Measurements from ENCODE around the gene NKD1.
A peak's percentile ranks its signal among the peaks of the same experiment; 100 is the strongest.

NKD1 gene

DNA sequence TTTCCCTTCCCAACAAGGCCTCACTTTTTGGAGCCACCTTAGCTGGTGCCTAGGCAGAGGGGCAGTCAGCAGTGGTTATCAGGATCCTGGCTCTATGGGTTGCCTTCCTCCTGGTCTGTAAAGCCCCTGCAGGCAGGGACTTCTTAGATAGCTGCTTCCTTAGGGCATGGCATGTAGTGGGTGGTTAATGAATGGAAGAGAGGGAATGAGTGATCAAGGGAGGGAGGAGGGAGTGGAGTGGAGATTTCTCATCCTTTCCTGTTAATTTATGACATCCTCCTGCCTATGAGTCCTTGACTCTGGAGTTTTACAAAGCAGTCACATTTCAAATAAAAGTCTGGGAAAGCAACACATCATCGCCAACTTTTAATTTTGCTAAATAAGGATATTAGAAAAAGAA is 92.2 kb downstream of the NKD1 start:
- no peak for DNase-seq

DNA sequence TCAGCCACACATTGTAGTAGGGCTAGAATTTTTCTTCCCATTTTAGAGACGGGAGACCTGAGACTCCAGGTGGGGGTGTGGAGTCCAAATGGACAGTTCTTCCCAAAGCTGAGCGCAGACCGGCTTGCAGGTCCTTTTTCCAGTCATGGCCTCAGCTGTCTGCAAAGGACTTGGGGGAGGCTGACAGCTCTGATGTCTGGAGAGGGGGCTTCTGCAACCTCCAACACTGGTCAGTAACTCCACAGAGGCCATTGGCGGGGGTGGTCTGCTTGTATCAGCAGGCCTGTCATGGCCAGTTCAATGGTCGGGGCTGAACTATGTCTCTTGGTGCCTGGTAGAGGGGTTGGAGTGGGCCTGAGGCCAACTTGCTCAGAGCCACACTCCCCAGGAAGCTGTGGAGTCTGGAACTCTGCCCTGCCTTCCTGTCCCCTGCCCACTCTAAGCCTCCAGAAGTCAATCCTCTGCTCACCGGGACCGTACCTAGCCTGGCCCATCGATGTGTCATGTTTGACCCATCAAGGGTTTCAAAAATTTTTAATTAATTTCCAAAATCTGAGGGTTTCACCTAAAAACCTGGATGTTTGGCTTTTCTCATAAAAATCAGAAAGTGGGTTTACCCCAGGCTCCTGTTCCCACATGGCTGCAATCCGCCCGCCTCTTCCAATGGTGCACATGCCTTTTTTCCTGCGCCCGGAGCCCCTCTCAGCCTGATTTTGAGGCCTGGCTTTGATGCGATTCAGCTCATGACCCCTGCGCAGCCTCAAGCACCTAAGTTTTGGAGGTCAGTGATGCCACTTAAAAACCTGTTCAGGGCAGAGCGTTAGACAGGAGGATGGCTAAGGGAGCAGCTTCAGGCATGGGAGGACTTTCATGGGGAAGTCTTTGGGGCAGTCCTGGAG is 93.0 kb downstream of the NKD1 start:
- DNase-seq, result no peak

DNA sequence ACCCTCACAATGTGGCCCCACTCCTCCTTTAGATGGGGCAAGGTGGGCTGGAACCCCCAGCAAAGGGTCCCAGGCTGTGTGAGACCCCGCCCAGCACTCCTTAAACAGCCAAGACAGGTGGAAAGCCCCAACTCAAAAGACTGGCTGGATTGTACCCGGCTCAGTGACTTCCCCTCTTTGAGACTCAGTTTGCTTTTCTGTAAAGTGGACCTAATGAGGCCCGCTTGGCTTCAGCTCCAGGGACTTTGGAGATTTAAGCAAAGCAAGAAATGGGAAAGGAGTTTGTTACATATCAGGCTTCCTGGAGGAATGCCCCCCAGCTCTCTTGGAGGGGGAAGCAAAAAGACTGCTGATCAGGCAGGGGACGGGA is 93.6 kb downstream of the NKD1 start:
- no peak for DNase-seq

DNA sequence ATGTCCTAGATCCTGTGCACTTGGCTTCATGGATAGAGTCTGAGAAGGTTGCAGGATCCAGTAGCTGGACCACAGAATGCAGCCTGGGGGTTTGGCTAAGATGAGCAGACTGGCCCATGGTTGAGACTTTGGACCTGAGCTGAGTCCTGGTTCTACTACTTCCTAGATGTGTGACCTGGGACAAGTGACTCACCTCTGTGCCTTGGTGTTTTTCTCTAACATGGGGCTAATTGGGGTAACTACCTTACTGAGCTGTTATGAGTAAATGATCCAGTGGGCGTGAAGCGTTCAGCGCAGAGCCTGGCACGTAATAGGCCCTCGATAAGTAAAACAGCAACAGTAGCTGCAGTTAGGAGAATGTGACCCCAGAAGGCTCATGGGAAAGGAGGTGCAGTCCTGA is 94.2 kb downstream of the NKD1 start:
- no peak for DNase-seq

DNA sequence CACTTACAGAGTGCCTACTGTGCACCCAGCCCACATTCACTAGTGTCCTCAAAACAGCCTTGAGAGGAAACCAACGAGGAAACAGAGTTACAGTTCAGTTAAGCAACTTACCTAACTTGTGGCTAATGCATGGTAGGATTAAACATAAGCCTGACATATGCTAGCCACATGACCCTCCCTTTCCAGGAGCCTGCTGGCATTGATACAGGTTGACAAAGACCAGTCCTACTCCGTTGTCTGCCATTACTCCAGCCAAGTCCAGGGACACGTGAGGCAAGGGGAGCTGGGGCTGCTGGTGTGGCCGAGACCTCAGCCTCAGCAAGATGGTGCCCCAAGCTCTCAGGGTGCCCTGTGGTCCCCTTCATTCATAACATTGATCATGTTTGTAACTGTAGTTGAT is 95.0 kb downstream of the NKD1 start:
- DNase-seq, result no peak

DNA sequence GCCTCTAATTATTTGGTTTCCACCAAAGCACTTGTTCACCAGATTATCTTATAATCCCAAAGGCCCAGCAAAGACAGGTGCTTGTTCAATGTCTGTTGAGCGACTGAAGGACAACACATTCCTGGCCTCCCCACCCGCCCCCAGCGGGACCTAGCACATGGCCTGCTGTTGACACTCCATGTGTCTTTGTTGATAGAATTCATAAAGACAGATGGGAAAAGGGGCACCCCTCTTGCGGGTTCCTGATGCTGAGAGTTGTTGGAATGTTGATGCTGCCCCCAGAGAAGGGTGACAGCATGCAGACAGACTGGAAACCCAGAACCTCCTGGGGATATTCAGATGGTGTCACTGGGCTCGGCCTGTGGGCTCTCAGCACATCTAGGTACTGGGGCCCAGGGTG is 96.0 kb downstream of the NKD1 start:
- no peak for DNase-seq

DNA sequence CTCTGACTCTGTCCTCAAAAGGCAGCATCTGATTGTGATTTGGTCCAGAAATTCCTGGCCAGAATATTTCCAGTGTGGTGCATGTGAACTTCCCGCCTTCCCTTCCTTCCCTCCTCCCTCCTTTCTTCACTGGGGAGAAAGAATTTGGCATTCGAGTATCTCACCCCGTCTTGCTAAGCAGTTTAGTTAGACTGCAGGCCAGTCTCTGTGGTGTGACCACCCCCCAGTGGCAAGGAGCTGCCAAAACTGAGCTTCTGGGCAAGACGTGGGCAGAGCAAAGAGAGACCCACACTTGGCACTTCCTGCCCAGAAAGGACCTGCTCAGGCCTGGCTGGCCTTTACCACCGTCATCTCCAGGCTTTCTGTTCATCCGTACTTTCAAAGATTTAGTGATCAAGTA is 96.5 kb downstream of the NKD1 start:
- peak in 27 of 58 donors; percentile 2 to 43 (median 11) for DNase-seq

DNA sequence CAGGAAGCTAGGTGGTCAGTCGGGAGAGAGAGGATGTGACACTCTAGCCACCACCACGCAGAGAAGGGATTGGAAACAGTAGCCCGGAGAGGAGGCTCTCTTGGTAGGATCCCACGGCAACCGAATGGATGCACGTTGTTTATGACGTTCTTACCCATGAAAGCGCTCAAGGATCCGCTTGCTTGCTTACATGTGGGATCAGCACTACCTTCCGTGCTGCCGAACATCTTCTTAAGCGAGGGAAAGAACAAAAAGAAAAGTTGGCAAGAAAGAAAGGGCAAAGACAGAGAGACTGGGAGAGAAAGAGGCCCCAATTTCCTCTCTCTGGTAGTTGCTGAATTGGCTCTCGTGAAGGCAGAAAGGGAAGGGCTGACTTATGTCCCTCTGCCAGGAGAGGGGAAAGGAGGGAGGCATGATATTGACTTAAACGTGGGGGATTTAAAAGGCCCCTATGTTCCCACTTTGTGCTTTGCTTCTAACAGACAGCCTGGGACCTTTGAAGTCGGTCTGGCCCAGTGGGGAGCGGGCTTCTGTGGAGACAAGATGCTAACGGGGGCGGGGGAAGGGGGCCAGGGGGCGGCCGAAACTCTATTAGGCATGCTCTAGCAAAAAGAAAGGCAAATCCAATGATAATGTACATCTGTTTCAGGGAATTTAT is 97.5 kb downstream of the NKD1 start:
- DNase-seq, result no peak

DNA sequence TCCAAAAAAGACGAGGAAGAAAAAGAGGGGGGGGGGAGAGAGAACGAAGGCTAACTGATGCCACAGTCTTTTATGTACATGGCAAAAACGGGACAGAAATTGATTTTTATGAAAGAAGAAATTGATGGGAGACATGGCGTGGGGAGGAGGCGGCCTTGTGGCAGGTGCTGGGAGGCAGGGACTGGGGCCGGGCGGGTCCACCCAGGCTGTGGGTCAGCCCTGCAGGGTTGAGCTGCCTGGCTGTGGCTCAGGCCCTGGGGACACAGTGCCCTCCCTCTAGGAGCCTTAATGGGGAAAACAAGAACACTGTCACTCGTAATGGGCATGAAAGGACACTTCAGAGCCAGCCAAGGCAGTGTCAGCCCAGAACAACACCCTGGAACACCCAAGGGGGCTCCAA is 98.1 kb downstream of the NKD1 start:
- no peak for DNase-seq

DNA sequence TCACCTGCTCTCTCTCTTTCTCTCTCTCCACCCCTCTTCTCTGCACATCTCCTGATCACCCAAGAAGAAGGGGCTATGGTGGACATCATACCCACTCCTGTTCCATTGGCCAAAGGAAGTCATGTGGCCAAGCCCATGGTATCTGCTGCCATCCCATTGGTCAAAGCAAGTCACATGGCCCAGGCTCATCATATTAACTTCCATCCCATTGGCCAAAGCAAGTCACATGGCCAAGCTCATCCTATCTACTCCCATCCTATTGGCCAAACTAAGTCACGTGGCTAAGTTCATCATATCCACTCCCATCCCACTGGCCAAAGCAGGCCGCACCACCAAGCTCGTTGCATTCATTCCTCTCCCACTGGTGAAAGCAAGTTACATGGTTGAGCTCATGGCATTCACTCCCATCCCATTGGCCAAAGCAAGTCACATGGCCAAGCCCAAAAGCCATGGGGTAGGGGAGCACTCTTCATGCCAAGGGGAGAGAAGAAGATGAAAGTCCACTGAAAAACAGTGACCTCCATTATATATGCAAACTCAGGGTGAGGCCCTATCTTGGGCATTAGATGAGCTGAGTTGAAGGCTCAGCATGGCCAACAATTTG is 103.7 kb downstream of the NKD1 start:
- DNase-seq, result no peak

DNA sequence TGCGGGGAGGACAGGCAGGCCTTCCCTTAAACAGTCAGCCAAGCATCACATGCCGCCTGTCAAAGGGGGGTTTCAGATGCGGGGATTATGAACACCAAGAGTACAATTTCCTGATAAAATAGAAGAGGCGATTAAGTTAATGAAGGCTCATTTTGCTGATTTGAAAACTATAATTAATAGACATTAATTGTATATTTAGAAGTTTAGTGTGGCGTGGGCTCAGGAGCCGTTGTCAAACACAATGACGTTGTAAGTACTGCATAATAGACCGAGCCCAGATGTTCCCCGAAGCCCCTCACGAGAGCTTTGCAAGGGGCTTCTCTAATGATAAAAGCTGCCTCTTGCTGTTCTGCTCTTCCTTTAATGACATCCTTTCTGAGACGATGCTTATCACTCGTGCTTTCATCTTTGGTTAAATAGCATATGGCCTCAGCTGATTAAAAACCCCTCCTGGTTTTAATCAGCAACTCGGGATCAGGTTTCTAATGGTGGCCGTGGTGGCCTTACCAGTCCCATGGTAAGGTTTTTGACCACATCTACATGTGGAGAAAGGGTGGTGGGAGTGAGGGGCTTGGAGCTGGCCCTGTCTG is 104.7 kb downstream of the NKD1 start:
- no peak for DNase-seq

DNA sequence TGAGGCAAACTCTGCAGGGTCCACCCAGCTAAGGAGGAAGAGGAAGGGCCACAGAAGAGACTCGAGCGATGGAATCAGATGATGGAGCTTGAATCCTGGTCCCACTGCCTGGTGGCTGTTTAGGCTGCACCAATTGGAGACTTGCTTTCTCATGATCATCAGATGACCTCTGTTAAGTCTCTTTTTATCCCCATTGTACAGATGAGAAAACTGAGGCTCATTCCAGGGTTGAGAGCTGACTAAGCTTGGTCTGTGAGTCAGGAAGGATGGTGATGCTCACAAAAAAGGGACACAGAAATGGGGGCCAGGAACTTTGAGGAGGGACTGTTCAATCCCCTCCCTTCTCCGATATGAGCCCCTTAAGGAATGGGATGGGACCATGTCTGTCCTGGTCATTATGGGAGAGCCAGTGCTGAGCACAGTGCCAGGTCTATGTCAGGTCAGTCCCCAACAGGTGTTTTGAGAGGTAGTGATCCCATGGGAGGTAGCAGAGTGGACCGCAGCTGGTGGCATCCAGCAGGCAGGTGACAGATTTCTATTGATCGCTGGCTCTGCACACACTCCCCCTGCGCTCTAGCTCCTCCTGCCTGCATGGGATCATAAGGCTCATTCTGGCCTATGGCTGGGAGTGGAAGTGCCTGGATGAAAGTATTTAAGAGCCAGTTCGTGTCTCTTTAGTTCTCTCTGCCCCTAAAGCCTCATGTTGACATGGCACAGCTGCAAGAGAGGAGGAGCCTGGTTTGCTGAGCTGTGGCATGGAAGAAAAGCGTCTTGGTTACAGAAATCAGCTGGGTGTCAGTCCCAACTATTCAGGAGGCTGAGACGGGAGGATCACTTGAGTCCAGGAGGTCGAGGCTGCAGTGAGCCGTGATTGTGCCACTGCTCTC is 105.7 kb downstream of the NKD1 start:
- DNase-seq, result no peak

DNA sequence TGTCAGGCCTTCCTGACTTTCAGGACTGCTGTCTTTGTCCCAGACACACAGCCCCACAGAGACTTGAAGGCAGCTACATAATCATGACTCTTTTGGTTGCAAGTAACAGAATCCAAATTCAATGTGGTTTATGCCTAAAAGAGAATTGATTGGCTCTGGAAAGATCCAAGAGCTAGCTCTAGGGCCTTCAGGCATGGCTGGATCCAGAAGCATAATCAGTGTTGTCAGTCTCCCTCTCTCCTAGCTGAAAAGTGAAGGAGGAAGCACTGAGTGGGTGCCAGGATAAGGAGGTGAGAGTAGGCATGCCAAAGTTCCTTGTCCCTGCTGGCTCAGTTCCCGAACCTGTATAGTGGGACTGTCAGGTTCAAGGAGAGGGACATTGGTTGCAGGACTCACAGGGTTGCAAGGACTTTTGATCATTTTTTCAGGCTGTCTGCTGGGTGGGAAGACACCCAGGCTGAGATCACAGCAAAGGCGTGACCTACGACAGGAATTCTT is 107.4 kb downstream of the NKD1 start:
- DNase-seq, result no peak

DNA sequence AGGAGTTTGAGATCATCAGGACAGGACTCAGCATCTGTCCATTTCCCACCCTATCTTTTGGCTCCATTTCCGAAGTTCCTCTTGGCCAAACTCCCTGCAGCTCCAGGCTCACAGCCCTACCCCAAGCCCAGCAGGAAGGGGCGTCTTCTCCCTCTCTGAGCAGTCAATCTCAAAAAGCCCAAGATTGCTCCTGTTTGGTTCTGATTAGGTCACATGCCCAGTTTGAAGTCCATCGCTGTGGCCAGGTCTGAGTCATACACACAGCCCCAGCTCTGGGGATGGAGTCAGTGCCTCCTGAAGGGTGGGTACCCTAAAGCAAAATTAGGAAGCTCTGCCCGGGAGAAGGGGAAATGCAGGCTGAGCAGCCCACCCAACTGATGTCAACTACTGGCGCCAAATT is 109.0 kb downstream of the NKD1 start:
- no peak for DNase-seq

DNA sequence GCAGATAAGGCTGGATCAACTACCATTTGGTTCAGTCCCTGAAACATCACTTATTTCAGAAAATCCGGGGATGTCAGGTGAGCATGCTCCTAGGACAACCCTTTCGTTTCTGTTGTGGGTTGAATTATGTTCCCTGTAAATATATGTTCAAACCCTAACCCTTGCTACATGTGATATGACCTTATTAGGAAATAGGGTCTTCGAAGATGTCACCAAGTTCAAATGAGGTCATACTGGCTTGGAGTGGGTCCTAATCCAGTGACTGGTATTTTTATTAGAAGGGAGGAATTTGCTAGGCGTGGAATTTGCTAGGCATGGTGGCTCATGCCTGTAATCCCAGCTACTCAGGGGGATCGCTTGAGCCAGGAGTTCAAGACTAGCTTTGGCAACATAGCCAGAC is 111.6 kb downstream of the NKD1 start:
- no peak for DNase-seq

DNA sequence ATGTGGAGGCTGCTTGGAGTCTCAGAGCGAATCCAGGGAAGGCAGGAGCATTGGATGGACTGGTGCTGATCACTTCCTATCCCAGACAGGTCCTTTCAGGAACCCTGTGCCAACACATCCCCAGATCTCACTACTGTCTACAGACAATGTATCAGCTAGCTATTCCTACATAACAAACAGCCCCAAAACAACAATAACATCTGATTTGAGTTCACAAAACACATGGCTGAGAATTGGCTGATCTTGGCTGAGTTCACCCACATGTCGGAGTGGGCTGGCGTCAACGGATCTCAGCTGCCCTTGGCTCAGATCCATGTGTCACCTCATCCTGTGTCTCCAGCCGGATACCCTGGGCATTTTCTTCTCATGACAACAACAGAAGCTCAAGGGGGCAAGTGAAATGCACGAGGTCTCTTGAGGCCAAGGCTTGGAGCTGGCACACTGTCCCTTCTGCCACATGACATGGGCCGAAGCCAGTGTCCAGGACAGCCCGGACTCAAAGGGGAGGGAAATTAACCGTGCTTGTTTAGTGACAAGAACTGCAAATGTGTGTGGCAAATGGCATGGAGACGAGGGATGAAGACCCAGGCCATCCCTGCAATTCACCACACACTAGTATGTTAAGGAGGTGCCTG is 114.2 kb downstream of the NKD1 start:
- DNase-seq, result no peak

DNA sequence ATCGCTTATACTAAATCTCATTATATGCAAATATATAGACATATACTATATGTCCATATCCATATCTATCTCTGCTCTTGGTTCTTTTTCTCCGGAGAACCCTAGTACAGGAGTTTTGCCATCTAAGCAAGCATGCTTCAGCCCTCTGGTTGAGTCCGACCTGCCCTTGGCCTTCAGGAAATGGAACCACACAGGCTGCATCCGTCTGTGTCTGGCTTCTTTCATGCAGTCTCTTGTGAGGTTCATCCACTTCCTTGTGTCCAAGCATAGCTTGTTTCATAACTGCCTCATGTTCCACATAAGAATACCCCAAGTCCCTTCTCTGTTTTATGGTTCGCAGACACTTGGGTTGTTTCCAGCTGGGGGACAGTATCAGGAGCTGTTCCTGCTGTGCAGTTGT is 116.1 kb downstream of the NKD1 start:
- DNase-seq, result peak in 1 of 58 donors; percentile 5

DNA sequence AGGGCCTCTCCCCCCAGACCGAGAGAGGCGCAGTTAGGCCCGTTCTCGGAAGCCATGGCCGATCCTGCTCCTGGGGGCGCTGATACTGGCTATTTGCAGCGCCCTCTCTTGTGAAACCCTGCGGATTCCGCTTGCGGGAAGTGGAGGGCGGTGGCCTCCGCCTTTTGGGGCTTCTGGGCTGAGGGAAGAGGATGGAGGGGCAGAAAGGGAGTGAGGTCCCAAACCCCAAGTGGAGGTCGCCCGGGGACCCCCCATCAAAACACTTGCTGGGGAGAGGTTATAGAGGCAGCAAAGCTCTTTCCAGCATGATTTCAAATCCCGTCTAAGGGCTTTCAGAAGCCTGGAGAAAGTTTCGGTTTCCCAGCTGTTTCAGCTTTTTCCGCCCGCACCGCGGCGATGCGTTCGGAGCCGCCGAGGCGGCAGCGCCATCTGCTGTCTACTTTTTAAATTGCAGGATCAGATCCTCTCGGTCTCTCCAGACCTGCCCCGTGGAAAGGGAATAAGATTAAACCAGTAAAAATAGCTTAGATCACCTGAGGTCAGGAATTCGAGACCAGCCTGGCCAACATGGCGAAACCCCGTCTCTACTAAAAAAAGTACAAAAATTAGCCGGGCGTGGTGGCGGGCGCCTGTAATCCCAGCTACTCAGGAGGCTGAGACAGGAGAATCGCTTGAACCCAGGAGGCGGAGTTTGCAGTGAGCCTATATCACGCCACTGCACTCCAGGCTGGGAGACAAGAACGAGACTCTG is 117.1 kb downstream of the NKD1 start:
- DNase-seq, result peak in 53 of 58 donors; percentile 9 to 84 (median 47)

DNA sequence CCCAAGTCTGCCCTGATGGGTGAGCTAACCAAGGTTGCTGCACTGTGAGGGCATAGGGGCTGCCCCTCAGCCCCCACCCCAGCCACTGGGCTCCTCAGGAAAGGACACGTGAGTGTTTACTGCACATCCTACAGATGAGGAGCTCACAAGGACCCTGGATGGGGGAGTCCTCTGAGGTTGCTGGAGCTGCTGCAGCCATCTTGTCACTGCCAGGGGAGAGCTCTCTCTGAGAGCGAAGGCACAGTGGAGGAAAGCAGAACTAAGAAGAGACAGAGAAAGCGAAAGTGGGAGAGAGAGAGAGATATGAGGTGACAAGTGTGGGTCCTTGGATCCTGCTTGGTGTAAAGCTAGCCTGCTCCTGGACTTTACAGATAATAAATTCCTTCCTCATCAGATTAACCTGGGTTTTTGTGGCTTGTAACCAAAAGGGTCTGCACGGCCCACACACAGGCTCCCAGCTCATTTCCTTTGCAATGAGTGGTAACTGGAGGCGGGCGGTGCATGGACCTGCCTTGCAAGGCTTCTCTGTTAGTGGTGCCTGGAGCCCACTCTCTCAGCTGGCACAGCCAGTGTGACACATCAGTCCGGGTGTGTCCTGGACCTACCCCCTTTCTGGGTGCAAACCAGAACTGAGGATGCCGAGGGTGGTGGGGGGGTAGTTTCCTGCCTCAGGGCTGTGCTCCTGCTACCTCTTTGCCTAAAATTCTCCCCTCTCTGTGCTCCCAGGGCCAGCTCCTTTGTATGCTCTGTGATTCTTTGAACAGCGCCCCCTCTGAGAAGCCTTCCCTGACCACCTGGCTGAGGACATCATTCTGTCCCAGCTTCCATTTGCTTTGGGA is 118.7 kb downstream of the NKD1 start:
- DNase-seq, result no peak

All from anterior cingulate cortex (tissue), 58 donors.